HepG2 (cell line): ENCODE measurements around the gene HSPB9. TPM values are rescaled to one million over a fixed set of nuclear protein-coding genes. Genes with fewer than 3 reads are reported as not detected.
A peak's percentile ranks its signal among the peaks of the same experiment; 100 is the strongest.

Experiments used
- AGO2 ChIP-seq: fragments of 200-400 bp; formaldehyde crosslinking; optimal IDR thresholded peaks from 2 replicates; pipeline ENCODE3; 2017; ENCODE audit warnings: mild to moderate bottlenecking, low read depth, low read length, moderate library complexity
- FOXK1 ChIP-seq: sonication (generic); formaldehyde crosslinking; IDR thresholded peaks from 2 replicates; pipeline ENCODE4 v1.4.0; 2020; ENCODE audit warnings: low read depth, missing genetic modification reagents, borderline replicate concordance
- HCFC1 ChIP-seq: fragments of 150-350 bp; IDR thresholded peaks from 2 replicates; pipeline ENCODE4 v1.6.1; 2014; ENCODE audit warnings: low read depth, low read length
- MIXL1 ChIP-seq: IDR thresholded peaks from 2 replicates; pipeline ENCODE4 v1.6.1; 2016
- NFKBIZ ChIP-seq: IDR thresholded peaks from 2 replicates; pipeline ENCODE4 v1.6.1; 2018; ENCODE audit warnings: missing genetic modification reagents, missing compliant biosample characterization
- SMAD9 ChIP-seq: sonication (generic); formaldehyde crosslinking; IDR thresholded peaks from 2 replicates; pipeline ENCODE4 v1.5.1; 2020; ENCODE audit warnings: mild to moderate bottlenecking, missing genetic modification reagents
- TRIM24 ChIP-seq: sonication (generic); formaldehyde crosslinking; IDR thresholded peaks from 2 replicates; pipeline ENCODE4 v1.8.0; 2022; ENCODE audit warnings: mild to moderate bottlenecking, missing genetic modification reagents
- ZNF138 ChIP-seq: sonication (generic); formaldehyde crosslinking; IDR thresholded peaks from 2 replicates; pipeline ENCODE4 v1.5.0; 2020; ENCODE audit warnings: mild to moderate bottlenecking, low read depth, missing genetic modification reagents
- ZNF143 ChIP-seq: sonication (generic); formaldehyde crosslinking; IDR thresholded peaks from 2 replicates; pipeline ENCODE4 v1.4.0; 2020; ENCODE audit warnings: missing genetic modification reagents
- ZNF253 ChIP-seq: sonication (generic); formaldehyde crosslinking; IDR thresholded peaks from 2 replicates; pipeline ENCODE4 v1.8.0; 2022; ENCODE audit warnings: mild to moderate bottlenecking, missing genetic modification reagents, borderline replicate concordance
- ZNF44 ChIP-seq: sonication (generic); formaldehyde crosslinking; IDR thresholded peaks from 2 replicates; pipeline ENCODE4 v1.5.1; 2020; ENCODE audit warnings: mild to moderate bottlenecking, missing genetic modification reagents
- ZNF674 ChIP-seq: sonication (generic); formaldehyde crosslinking; IDR thresholded peaks from 2 replicates; pipeline ENCODE4 v1.5.0; 2020; ENCODE audit warnings: low read depth, mild to moderate bottlenecking, missing genetic modification reagents
- ZNF75D ChIP-seq: sonication (generic); formaldehyde crosslinking; IDR thresholded peaks from 2 replicates; pipeline ENCODE4 v1.8.1; 2023; ENCODE audit warnings: missing genetic modification reagents, mild to moderate bottlenecking, borderline replicate concordance
- polyA plus RNA-seq, 8 experiments: library from polyadenylated mRNA; depleted of rRNA in 3 of 8; stranded (reverse) in 7 of 8; unstranded in 1 of 8; fragments of >200 nt; fragmentation: Illumina TruSeq in 4 of 8; extraction: Trizol in 4 of 8; gene quantifications; 2 replicates each; pipeline versions ENCODE4 v1.2.1 to v1.2.3, GENCODE V29; 2011 to 2016; ENCODE audit warnings: low read depth in 4 of 8, missing spikeins in 1 of 8, mixed read lengths in 1 of 8; ENCODE audit not compliant: insufficient read depth in 1 of 8
- total RNA-seq, 5 experiments: library from RNA; depleted of rRNA; stranded (reverse); fragments of >200 nt; fragmentation: Illumina TruSeq; extraction: Trizol; gene quantifications; 2 replicates each; pipeline ENCODE4 v1.2.3, GENCODE V29; 2016; ENCODE audit warnings: low read depth in 1 of 5
- TF ChIP-seq, protein P1 (sequence below): sonication (generic); formaldehyde crosslinking; IDR thresholded peaks from 2 replicates; pipeline ENCODE4 v1.5.1; 2020; ENCODE audit warnings: mild to moderate bottlenecking, missing genetic modification reagents, moderate library complexity
- TF ChIP-seq, protein P2 (sequence below): sonication (generic); formaldehyde crosslinking; IDR thresholded peaks from 2 replicates; pipeline ENCODE4 v1.5.1; 2020; ENCODE audit warnings: missing genetic modification reagents, mild to moderate bottlenecking, borderline replicate concordance
- TF ChIP-seq, protein P3 (sequence below): sonication (generic); formaldehyde crosslinking; IDR thresholded peaks from 2 replicates; pipeline ENCODE4 v1.5.1; 2020; ENCODE audit warnings: mild to moderate bottlenecking, missing genetic modification reagents
- TF ChIP-seq, protein P4 (sequence below): sonication (generic); formaldehyde crosslinking; IDR thresholded peaks from 2 replicates; pipeline ENCODE4 v1.5.0; 2020; ENCODE audit warnings: missing genetic modification reagents, mild to moderate bottlenecking, borderline replicate concordance
- TF ChIP-seq, protein P5 (sequence below): sonication (generic); formaldehyde crosslinking; IDR thresholded peaks from 2 replicates; pipeline ENCODE4 v1.9.0; 2021; ENCODE audit warnings: missing genetic modification reagents, borderline replicate concordance

The HSPB9 gene
- total and polyA plus RNA-seq, 2 of the 13 experiments (the other 11 are each of a cell fraction or from before 2014, with no cell fraction given) = 0.05 to 0.24 TPM

DNA sequence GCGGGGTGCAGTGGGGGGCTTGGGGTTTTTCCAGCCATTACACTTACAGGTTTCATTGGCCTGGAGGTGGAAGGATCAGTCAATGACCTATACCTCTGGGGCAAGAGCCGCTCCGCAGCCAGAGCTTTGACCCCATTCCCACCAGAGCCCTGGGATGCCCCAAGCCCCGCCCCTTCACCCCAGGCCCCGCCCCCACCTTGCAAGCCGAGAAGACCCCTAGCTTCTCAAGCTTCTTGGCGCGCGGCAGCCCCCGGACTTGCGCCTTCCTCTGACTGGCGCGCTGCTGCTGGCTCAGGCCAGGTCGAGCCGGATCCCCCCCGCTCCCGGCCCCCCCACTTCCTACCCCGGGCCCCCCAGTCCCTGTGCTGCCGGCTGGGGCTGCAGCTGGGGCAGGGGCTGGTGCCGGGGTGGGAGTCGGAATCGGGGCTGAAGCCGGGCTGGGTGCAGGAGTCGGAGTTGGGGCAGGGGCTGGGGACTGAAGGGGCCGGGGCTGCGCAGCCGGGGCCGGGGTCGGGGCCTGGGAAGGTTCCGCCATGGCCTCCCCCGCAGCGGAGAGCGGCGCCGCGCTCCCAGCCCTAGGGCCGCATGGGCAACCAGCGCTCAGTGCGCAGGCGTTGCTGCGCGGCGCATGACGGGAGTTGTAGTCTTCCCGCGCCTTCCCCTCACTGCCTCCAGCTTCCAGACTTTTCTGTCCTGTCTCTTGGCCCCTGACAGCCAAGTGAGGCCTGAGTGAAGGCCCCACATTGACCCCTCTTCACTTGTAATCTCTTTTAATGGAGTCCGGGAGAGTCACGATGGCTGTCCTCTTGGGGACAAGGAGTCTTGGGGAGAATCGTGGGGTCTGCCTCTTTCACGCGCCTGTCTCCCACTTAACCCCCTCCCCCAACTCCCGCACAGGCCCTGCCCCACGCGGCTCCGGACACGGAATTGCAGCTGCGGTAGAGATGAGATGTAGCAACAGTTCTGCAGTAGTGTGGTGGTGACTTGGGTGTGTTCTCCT is 1.5 kb upstream of the HSPB9 start, which contains the start of gene KAT2A (continued):
- TF ChIP-seq, protein P1, sequence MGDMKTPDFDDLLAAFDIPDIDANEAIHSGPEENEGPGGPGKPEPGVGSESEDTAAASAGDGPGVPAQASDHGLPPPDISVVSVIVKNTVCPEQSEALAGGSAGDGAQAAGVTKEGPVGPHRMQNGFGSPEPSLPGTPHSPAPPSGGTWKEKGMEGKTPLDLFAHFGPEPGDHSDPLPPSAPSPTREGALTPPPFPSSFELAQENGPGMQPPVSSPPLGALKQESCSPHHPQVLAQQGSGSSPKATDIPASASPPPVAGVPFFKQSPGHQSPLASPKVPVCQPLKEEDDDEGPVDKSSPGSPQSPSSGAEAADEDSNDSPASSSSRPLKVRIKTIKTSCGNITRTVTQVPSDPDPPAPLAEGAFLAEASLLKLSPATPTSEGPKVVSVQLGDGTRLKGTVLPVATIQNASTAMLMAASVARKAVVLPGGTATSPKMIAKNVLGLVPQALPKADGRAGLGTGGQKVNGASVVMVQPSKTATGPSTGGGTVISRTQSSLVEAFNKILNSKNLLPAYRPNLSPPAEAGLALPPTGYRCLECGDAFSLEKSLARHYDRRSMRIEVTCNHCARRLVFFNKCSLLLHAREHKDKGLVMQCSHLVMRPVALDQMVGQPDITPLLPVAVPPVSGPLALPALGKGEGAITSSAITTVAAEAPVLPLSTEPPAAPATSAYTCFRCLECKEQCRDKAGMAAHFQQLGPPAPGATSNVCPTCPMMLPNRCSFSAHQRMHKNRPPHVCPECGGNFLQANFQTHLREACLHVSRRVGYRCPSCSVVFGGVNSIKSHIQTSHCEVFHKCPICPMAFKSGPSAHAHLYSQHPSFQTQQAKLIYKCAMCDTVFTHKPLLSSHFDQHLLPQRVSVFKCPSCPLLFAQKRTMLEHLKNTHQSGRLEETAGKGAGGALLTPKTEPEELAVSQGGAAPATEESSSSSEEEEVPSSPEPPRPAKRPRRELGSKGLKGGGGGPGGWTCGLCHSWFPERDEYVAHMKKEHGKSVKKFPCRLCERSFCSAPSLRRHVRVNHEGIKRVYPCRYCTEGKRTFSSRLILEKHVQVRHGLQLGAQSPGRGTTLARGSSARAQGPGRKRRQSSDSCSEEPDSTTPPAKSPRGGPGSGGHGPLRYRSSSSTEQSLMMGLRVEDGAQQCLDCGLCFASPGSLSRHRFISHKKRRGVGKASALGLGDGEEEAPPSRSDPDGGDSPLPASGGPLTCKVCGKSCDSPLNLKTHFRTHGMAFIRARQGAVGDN (CRISPR knock-in tag) = peak; percentile 87
- TF ChIP-seq, protein P2, sequence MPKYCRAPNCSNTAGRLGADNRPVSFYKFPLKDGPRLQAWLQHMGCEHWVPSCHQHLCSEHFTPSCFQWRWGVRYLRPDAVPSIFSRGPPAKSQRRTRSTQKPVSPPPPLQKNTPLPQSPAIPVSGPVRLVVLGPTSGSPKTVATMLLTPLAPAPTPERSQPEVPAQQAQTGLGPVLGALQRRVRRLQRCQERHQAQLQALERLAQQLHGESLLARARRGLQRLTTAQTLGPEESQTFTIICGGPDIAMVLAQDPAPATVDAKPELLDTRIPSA = no peak
- TF ChIP-seq, protein P3, sequence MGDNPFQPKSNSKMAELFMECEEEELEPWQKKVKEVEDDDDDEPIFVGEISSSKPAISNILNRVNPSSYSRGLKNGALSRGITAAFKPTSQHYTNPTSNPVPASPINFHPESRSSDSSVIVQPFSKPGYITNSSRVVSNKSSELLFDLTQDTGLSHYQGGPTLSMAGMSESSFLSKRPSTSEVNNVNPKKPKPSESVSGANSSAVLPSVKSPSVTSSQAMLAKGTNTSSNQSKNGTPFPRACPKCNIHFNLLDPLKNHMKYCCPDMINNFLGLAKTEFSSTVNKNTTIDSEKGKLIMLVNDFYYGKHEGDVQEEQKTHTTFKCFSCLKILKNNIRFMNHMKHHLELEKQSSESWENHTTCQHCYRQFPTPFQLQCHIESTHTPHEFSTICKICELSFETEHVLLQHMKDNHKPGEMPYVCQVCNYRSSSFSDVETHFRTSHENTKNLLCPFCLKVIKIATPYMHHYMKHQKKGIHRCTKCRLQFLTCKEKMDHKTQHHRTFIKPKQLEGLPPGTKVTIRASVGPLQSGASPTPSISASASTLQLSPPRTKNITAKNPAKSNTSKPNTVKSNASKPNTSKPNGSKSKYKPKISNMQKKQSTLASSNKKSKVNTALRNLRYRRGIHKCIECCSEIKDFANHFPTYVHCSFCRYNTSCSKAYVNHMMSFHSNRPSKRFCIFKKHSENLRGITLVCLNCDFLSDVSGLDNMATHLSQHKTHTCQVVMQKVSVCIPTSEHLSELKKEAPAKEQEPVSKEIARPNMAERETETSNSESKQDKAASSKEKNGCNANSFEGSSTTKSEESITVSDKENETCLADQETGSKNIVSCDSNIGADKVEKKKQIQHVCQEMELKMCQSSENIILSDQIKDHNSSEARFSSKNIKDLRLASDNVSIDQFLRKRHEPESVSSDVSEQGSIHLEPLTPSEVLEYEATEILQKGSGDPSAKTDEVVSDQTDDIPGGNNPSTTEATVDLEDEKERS (CRISPR knock-in tag) = 0 out of 2 replicates have a peak, but pooled peaks have one; percentile 41
- TF ChIP-seq MIXL1 (CRISPR knock-in tag) = no peak
- TF ChIP-seq, protein P4, sequence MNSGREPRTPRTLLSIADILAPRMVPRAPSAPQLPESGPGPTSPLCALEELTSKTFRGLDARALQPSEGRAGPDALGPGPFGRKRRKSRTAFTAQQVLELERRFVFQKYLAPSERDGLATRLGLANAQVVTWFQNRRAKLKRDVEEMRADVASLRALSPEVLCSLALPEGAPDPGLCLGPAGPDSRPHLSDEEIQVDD (CRISPR knock-in tag) = no peak
- peak; percentile 96 for TF ChIP-seq ZNF143
- peak; percentile 71; the same call in 1 of the 2 replicates for TF ChIP-seq ZNF44
- 0 out of 2 replicates have a peak, but pooled peaks have one; percentile 12 for TF ChIP-seq NFKBIZ (CRISPR knock-in tag)
- peak; percentile 35; the same call in 1 of the 2 replicates for TF ChIP-seq FOXK1 (CRISPR knock-in tag)
- TF ChIP-seq ZNF674 (CRISPR knock-in tag) = 0 out of 2 replicates have a peak, but pooled peaks have one; percentile 39
- TF ChIP-seq TRIM24 = no peak
- 0 out of 2 replicates have a peak, but pooled peaks have one; percentile 46 for TF ChIP-seq ZNF253
- TF ChIP-seq, protein P5, sequence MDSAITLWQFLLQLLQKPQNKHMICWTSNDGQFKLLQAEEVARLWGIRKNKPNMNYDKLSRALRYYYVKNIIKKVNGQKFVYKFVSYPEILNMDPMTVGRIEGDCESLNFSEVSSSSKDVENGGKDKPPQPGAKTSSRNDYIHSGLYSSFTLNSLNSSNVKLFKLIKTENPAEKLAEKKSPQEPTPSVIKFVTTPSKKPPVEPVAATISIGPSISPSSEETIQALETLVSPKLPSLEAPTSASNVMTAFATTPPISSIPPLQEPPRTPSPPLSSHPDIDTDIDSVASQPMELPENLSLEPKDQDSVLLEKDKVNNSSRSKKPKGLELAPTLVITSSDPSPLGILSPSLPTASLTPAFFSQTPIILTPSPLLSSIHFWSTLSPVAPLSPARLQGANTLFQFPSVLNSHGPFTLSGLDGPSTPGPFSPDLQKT (CRISPR knock-in tag) = no peak
- no peak for TF ChIP-seq ZNF138
- peak; percentile 94 for TF ChIP-seq HCFC1
- TF ChIP-seq AGO2 = no peak
- no peak for TF ChIP-seq SMAD9 (CRISPR knock-in tag)
- 0 out of 2 replicates have a peak, but pooled peaks have one; percentile 39 for TF ChIP-seq ZNF75D
